Kidney tubule cell (primary cell): ENCODE measurements around the gene BST1.
A peak's percentile ranks its signal among the peaks of the same experiment; 100 is the strongest.
"Not testable (repeated sequence)": the region's sequence is repeated elsewhere in the genome, so short reads cannot be mapped to it uniquely, and the experiment has no call there.

Source experiments
- DNase-seq: peaks from one replicate; pipeline ENCODE4 v3.0.0-alpha.2; 2018; ENCODE audit warnings: low spot score

The BST1 gene

DNA sequence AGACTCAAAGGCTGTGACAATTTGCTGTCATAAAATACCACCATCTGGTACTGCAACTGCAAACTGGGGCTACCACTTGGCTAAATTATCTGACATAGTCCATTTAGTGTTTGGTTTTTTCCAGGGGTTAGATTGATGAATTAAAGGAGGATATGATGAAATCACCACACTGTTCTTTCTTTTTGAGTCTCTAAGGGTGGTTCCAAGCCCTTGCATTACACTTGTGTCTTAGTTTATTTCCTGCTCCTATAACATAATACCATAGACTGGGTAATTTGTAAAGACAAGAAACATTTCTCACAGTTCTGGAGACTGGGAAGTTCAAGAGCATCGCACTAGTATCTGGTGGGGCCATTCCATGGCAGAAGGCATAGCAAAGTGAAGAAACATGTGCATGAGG is 43.2 kb downstream of the BST1 start:
- no peak for DNase-seq

DNA sequence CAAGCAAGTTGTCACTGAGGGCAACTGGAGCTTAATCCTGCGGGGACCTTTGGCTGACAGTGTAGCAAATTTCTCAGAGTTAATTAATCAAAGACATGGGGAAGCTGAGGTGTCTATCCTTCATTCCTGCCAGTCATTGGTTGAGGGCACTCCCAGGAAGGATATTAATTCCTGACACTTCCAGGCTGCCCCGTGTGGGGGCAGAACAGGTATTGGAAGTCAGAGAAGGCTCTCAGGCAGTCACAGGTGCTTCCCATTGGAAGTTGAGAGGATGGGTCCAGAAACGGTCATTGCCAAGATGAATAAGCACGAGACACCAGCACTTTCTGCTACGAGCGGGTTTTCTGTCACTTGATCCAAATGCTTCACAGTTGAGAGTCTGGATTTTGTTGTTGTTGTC is 46.1 kb downstream of the BST1 start:
- no peak for DNase-seq

DNA sequence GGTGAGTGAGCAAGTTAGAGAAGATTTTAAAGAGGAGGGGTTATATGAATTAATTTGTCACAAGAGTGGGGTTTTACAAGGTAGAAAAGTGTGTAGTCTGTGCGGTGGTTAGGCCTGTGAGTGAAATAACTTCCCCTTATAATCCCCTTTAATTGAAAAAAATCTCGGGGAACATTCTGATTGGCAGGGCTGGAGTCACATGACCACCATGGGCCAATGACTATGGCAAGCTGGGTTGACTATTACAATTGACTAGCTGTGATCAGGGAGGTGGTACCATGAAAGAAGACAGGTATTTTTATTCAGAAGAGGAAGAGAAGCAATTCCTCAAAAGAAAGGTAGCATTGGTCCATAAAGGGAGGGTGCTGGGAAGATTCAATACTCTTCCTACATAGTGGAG is 48.3 kb downstream of the BST1 start:
- DNase-seq: no peak

DNA sequence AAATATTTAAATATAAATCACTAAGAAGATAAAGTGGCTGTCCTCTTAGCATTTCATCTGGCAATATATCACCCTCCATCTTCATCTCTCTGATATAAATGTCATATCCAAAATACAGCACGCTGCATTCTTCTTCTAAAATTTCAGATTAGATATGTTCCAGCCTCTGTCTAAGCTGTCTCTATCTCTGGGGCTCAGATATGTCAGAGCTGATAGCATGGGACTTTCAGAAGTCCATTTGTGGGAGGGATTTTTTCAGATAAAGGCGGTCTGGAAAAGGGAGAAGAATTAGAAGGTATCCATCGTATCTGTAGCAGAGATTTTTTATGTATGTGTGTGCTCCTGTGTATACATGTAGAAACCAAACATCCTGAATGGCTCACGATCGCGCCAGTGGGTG is 50.2 kb downstream of the BST1 start:
- no peak for DNase-seq

GRCh38 chr4:15753786-15754185 is 50.9 kb downstream of the BST1 start:
- peak; percentile 9 for DNase-seq

DNA sequence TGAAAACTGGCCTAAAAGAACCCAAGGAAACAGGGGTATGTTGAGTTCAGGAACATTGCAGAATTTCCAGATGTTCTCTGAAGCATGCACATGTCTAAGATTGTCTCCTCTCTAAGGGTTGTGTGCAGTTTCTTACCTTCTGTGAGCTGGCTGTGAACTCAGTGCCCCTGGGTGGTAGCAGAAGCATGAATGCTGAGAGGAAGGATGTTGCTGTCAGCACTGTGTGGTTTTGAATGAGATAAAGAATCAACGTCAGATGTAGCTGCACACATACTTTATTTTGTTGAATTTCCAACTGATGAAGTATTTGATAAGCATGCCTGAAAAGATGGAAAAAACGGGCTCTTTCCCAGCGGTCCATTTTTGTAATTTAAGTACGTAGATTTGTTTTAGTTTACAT is 51.5 kb downstream of the BST1 start:
- no peak for DNase-seq

- peak; percentile 6 for DNase-seq
These were observed 52.7 kb downstream of the BST1 start for GRCh38 chr4:15755321-15756155.

DNA sequence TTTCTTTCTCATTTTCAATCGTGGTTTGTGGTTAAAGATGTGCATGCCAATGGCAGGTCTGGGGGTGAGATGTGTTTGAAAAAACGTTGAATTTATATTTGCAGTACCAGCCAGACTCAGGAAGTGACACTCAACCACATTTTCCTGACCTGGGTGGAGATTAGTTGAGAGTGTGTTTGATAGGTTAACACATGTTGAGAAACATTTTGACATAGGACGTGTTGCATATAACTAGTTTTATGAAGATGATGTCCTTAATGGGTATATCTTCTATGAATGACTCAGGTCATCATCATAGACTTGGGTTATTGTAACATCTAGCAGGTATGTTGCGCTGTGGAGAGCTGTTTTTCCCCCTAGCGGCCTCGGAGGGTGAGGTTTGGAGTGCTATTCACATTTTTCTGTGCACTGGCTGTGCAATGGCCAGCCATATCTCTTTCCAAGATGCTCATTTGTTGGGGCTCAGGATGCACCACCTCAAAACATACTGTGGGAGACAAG is 53.5 kb downstream of the BST1 start:
- DNase-seq: peak; percentile 22

- DNase-seq: no peak
These were observed 54.2 kb downstream of the BST1 start for GRCh38 chr4:15757054-15757453.

DNA sequence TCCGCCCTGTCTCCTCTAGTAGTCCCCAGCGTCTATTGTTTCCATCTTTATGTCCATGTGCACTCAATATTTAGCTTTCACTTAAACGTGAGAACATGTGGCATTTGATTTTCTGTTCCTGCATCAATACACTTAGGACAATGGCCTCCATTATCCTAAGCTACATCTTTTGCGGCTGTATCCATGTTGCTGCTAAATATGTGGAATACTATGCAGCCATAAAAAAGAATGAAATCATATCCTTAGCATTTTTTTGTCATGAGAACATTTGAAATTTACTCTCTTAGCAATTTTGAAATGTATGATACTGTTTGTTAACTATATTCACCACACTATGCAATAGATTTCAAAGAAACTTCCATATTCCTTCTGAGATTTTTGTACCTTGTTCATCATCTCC is 55.4 kb downstream of the BST1 start:
- DNase-seq: no peak

DNA sequence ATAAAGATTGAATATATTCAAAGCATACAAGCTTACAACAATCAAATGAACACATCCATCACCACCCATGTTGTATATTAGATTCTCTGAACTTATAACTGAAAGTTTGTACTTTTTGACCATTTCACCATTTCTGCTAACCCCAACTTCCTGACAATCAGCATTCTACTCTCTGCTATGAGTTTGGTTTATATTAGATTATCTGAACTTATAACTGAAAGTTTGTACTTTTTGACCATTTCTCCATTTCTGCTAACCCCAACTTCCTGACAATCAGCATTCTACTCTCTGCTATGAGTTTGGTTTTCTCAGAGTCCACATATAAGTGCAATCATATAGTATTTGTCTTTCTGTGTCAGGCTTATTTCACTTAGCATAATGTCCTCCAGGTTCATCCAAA is 59.6 kb downstream of the BST1 start:
- not testable (repeated sequence) for DNase-seq

DNA sequence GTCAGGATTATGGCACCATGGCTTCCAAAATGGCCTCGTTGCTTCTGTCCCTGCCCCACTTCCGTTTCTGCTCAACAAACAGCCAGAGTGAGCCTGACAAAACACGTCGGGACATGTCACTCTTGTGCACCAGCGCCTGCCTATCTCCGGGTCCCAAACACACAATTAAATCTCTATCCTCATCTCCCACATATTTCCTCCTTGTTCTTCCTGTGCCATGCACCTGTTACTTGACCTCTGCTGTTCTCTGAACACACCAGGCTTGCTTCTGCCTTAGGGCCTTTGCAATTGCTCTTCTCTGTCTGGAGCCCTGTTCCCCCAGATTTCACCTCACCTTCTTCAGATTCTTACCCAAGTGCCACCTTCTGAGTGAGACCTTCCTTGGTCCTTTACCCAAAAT is 62.5 kb downstream of the BST1 start:
- no peak for DNase-seq

DNA sequence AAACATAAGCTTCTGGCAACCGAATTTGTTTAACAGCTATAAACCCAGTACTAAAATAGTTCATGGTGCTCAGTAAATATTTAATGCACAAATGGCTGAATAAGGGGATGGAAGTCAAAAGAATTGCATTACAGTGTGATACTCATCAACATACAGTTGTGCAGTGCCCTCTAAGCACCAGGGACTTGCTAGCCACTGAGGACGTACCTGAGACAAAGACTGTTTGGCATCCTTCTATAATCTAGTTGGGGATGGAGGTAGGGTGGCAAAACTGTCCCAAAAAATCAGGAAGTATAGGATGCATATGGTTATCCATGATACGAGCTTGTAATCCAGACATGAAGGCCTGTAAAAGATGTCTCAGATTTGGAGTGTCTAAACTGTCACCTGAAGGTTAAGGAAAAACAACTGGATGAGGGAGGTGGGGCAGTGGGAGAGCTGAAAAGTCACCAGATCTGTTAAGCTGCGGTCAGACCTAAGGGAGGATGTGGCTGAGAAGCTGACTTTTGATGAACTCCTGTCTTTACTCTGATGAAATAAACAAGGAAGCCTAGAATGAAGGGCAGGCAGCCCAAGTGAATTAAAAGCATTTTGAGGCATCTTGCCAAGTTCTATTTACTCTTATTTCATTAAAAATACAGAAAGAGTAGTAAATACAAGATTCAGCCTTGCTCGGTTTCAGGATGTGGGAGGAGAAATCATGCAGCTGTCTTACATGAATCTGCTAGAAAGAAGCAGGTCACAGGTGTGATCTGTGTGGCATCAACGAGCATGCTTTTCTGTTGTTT is 63.2 kb downstream of the BST1 start:
- DNase-seq: no peak

DNA sequence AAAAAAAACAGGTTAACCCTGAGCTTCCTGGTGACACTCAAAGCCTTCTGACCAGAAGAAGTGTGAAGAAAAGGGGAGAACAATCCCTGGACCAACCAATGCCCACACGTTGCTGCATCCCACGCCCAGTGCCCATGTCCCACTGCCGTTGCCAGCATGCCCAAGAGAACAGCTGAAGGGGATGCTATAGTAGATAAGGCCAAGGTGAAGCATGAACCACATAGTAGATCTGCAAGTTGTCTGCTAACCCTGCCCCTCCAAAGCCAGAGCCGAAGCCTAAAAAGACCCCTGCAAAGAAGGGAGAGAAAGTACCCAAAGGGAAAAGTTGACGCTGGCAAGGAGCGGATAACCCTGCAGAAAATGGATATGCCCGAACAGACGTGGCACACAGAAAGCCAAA is 64.0 kb downstream of the BST1 start:
- no peak for DNase-seq

DNA sequence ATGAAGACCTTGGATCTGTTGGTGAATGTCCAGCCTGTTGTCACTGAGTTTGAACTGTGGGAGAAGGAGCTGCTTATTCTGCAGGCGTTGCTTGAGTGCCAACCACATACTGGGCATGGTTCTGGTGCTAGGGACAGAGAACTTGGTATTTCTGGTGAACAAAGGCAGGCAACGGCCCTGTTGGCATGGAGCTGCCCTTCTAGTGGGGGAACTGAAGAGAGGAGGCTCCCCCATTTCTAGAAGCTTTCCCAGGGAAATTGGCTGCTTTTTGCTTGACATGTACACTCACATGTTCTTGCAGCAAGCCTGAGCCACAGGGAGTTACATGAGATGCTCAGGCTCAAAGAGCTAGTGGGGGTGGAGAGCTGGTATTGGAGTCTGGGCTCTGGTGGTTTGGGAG is 66.3 kb downstream of the BST1 start:
- DNase-seq: no peak

GRCh38 chr4:15771216-15772058 is 68.6 kb downstream of the BST1 start:
- no peak for DNase-seq

DNA sequence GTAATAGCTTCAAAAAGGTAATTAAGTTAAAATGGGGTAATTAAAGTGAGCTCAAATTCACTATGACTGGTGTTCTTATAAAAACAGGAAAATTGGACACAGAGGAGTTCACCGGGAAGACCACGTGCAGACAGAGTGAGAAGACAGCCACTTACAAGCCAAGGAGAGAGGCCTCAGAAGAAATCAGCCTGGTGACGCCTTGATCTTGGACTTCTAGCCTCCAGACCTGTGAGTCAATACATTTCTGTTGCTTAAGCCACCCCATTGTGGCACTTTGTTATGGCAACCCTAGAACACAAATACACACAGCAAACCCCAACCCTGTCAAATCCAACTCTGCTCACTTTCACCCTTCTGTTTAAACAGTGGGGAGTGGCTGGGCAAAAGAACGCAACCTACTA is 71.2 kb downstream of the BST1 start:
- DNase-seq: no peak

- DNase-seq: no peak
These were observed 74.2 kb downstream of the BST1 start for GRCh38 chr4:15776871-15777648.

DNA sequence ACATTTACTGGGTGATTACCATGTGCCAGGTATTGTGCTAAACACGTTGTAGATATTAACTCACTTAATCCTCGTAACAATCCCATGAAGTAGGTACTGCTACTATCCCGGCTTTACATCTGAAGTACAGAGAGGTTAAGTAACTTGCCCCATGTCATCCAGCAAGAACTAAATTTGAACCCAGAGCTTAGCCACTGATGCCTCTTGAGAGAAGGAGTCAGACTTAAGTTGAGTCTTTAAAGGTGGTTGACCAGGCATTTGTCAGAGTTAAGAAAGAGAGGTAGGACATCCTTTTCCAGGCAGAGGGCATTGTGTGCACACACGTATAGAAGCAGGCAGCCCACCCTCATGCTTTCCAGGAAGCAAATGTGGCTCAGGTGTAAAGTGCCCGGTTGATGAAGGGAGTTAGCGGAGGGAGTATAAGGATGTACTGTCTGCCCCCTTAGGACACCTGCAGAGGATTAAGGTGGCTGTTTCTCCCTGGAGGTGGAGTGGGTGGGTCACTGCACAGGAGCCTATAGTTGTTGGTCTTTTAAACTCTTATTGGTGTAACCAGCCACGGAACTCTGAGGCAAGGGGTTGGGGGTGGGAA is 74.9 kb downstream of the BST1 start:
- no peak for DNase-seq

- peak; percentile 3 for DNase-seq
These were observed 75.7 kb downstream of the BST1 start, which contains the start of gene CD38 for GRCh38 chr4:15778289-15779241. CD38 (plus strand) TSS chr4:15778328; CDS start chr4:15778415, 87 bp downstream.
